ENCODE data around the gene EYS.

DNA sequence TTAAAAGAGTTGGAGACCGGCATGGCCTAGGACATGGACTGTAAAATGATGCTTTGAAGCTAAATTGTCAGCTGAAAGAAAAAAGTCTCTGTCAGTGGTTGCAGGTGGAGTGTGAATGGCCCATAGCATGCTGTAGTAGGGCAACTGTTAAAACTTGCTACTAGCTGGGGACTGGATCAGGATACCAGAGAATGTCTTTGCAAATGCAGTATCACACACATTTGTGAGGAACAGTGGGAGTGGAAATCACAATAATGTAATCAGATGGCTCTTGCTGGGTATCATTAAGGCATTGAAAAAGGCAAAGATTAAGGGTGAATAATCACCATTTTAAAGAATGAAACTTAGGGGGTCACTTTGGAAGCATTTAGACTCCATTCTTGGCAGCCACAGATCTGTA is 737.9 kb downstream of the EYS start:
- no peak for TF ChIP-seq EZH2 (IDR thresholded peaks at IDR 0.05; ENCODE audit: insufficient read depth, poor library complexity, severe bottlenecking)
- no peak for TF ChIP-seq EZH2phosphoT487 (IDR thresholded peaks at IDR 0.05; ENCODE audit: insufficient read depth, low read depth)

All from GM23248 (cell line).